BLaER1 treated with 17β-estradiol and CSF1 and Interleukin-3, amounts not matched to agents 10 nM and 100 nM (cell line): Measurements from ENCODE around the gene DHRS1.
A peak's percentile ranks its signal among the peaks of the same experiment; 100 is the strongest.

Experiments used
- H3K27ac ChIP-seq, 11 experiments: shearing (Covaris generic); formaldehyde crosslinking; 2 replicates each; pipeline ENCODE4 v1.8.1; 2022
- H3K27me3 ChIP-seq, 11 experiments: shearing (Covaris generic); formaldehyde crosslinking; 2 replicates each; pipeline ENCODE4 v1.8.1; 2022
- H3K36me3 ChIP-seq, 11 experiments: shearing (Covaris generic); formaldehyde crosslinking; 2 replicates each; pipeline ENCODE4 v1.8.1; 2022
- H3K4me1 ChIP-seq, 10 experiments: shearing (Covaris generic); formaldehyde crosslinking; 2 replicates each; pipeline ENCODE4 v1.8.1; 2022
- H3K4me2 ChIP-seq, 11 experiments: shearing (Covaris generic); formaldehyde crosslinking; 2 replicates each; pipeline ENCODE4 v1.8.1; 2022
- H3K4me3 ChIP-seq, 10 experiments: shearing (Covaris generic); formaldehyde crosslinking; 2 replicates each; pipeline ENCODE4 v1.8.1; 2022
- H3K9ac ChIP-seq, 11 experiments: shearing (Covaris generic); formaldehyde crosslinking; 2 replicates each; pipeline ENCODE4 v1.8.1; 2022
- H3K9me3 ChIP-seq, 11 experiments: shearing (Covaris generic); formaldehyde crosslinking; replicated peaks in 1 of 11; 2 replicates each; pipeline ENCODE4 v1.8.1; 2022
- H4K20me1 ChIP-seq, 11 experiments: shearing (Covaris generic); formaldehyde crosslinking; 2 replicates each; pipeline ENCODE4 v1.8.1; 2022
- Cebpa-rat ChIP-seq, 11 experiments: shearing (Covaris generic); IDR thresholded peaks; 2 replicates each; pipeline ENCODE4 v1.8.1; 2022

DHRS1 gene

GRCh38 chr14:24264298-24264697 is 35.3 kb downstream of the DHRS1 start:
- H3K4me2 ChIP-seq: no peak overlapping the region
- H4K20me1 ChIP-seq: peaks cover 0 to 13% (median 0%) of the 10 kb centered on the region in 11 experiments; a peak in 2 of 22 replicates
- no peak overlapping the region for H3K27ac ChIP-seq
- TF ChIP-seq Cebpa-rat (IDR thresholded peaks at IDR 0.05): no peak
- no peaks in the 10 kb centered on the region for H3K9me3 ChIP-seq
- peaks cover 0 to 14% (median 9%) of the 10 kb centered on the region in 10 experiments; a peak in 14 of 20 replicates for H3K4me1 ChIP-seq
- 0 out of 22 replicates have a peak overlapping the region, but pooled peaks of 1 of the 11 experiments have one; percentile 5 for H3K9ac ChIP-seq
- H3K36me3 ChIP-seq: peaks cover 12 to 92% (median 31%) of the 10 kb centered on the region in 11 experiments; a peak in 21 of 22 replicates
- H3K4me3 ChIP-seq: no peak overlapping the region
- no peaks in the 10 kb centered on the region for H3K27me3 ChIP-seq

- Histone ChIP-seq H3K27ac (no peak overlapping the region), H4K20me1 (peaks cover 0 to 13% (median 0%) of the 10 kb centered on the region in 11 experiments; a peak in 2 of 22 replicates), H3K36me3 (peaks cover 12 to 92% (median 27%) of the 10 kb centered on the region in 11 experiments; a peak in 20 of 22 replicates), H3K9me3 (no peaks in the 10 kb centered on the region), H3K27me3 (no peaks in the 10 kb centered on the region), H3K4me3 (no peak overlapping the region), H3K9ac (0 out of 22 replicates have a peak overlapping the region, but pooled peaks of 1 of the 11 experiments have one; percentile 9), H3K4me2 (no peak overlapping the region), H3K4me1 (peaks cover 0 to 14% (median 9%) of the 10 kb centered on the region in 10 experiments; a peak in 13 of 20 replicates)
- no peak for TF ChIP-seq Cebpa-rat (IDR thresholded peaks at IDR 0.05)
Observed at GRCh38 chr14:24263848-24264247, 35.7 kb downstream of the DHRS1 start.

- H3K27me3 ChIP-seq: no peaks in the 10 kb centered on the region
- peaks cover 12 to 90% (median 26%) of the 10 kb centered on the region in 11 experiments; a peak in 18 of 22 replicates for H3K36me3 ChIP-seq
- peaks cover 0 to 14% (median 9%) of the 10 kb centered on the region in 10 experiments; a peak in 12 of 20 replicates for H3K4me1 ChIP-seq
- H3K27ac ChIP-seq: no peak within 1 kb of the TSS
- 0 out of 22 replicates have a peak within 1 kb of the TSS, but pooled peaks of 2 of the 11 experiments have one; percentile 4 to 9 for H3K9ac ChIP-seq
- TF ChIP-seq Cebpa-rat (IDR thresholded peaks at IDR 0.05): no peak
- no peak within 1 kb of the TSS for H3K4me2 ChIP-seq
- peaks cover 0 to 13% (median 0%) of the 10 kb centered on the region in 11 experiments; a peak in 2 of 22 replicates for H4K20me1 ChIP-seq
- H3K9me3 ChIP-seq: no peaks in the 10 kb centered on the region
- H3K4me3 ChIP-seq: no peak within 1 kb of the TSS
Observed at GRCh38 chr14:24262821-24263733, 36.5 kb downstream of the DHRS1 start, which contains the start of gene TGM1. Gene TGM1 (minus strand): TSS chr14:24263177. CDS start chr14:24262352, 825 bp downstream.

GRCh38 chr14:24261969-24262327 is 37.6 kb downstream of the DHRS1 start:
- H3K27ac ChIP-seq: no peak overlapping the region
- peaks cover 0 to 8% (median 5%) of the 10 kb centered on the region in 10 experiments; a peak in 12 of 20 replicates for H3K4me1 ChIP-seq

GRCh38 chr14:24261256-24261968 is 38.2 kb downstream of the DHRS1 start:
- no peak overlapping the region for H3K27ac ChIP-seq
- no peak overlapping the region for H3K4me3 ChIP-seq
- H3K4me1 ChIP-seq: peaks cover 0 to 3% (median 0%) of the 10 kb centered on the region in 10 experiments; a peak in 4 of 20 replicates
- no peaks in the 10 kb centered on the region for H3K27me3 ChIP-seq
- TF ChIP-seq Cebpa-rat (IDR thresholded peaks at IDR 0.05): no peak
- peaks cover under 1 to 80% (median 14%) of the 10 kb centered on the region in 11 experiments; a peak in 15 of 22 replicates for H3K36me3 ChIP-seq
- no peaks in the 10 kb centered on the region for H3K9me3 ChIP-seq
- H3K9ac ChIP-seq: 0 out of 22 replicates have a peak overlapping the region, but pooled peaks of 1 of the 11 experiments have one; percentile 4
- H3K4me2 ChIP-seq: no peak overlapping the region
- peaks cover 0 to 13% (median 0%) of the 10 kb centered on the region in 11 experiments; a peak in 1 of 22 replicates for H4K20me1 ChIP-seq

More at GRCh38 chr14:24261969-24262327, 37.6 kb downstream of the DHRS1 start:
- 0 out of 22 replicates have a peak overlapping the region, but pooled peaks of 1 of the 11 experiments have one; percentile 4 for H3K9ac ChIP-seq
- H3K9me3 ChIP-seq: no peaks in the 10 kb centered on the region
- H3K4me3 ChIP-seq: no peak overlapping the region
- H3K36me3 ChIP-seq: peaks cover 6 to 80% (median 19%) of the 10 kb centered on the region in 11 experiments; a peak in 16 of 22 replicates
- H3K27me3 ChIP-seq: no peaks in the 10 kb centered on the region
- H4K20me1 ChIP-seq: peaks cover 0 to 13% (median 0%) of the 10 kb centered on the region in 11 experiments; a peak in 2 of 22 replicates
- no peak overlapping the region for H3K4me2 ChIP-seq
- TF ChIP-seq Cebpa-rat (IDR thresholded peaks at IDR 0.05): no peak

GRCh38 chr14:24260780-24261157 is 38.8 kb downstream of the DHRS1 start:
- H3K4me2 ChIP-seq: no peak overlapping the region
- no peak overlapping the region for H3K27ac ChIP-seq
- H3K9me3 ChIP-seq: no peaks in the 10 kb centered on the region
- H4K20me1 ChIP-seq: peaks cover 0 to 13% (median 0%) of the 10 kb centered on the region in 11 experiments; a peak in 1 of 22 replicates
- no peaks in the 10 kb centered on the region for H3K27me3 ChIP-seq
- H3K4me1 ChIP-seq: no peaks in the 10 kb centered on the region
- H3K9ac ChIP-seq: no peak overlapping the region
- TF ChIP-seq Cebpa-rat (IDR thresholded peaks at IDR 0.05): no peak
- peaks cover 0 to 80% (median 8%) of the 10 kb centered on the region in 11 experiments; a peak in 10 of 22 replicates for H3K36me3 ChIP-seq
- no peak overlapping the region for H3K4me3 ChIP-seq

- H3K27ac ChIP-seq: no peak overlapping the region
- H3K9ac ChIP-seq: no peak overlapping the region
- no peaks in the 10 kb centered on the region for H3K9me3 ChIP-seq
- TF ChIP-seq Cebpa-rat (IDR thresholded peaks at IDR 0.05): no peak
- H3K4me3 ChIP-seq: no peak overlapping the region
- no peak overlapping the region for H3K4me2 ChIP-seq
- H3K36me3 ChIP-seq: peaks cover 0 to 80% (median 6%) of the 10 kb centered on the region in 11 experiments; a peak in 12 of 22 replicates
- H4K20me1 ChIP-seq: peaks cover 0 to 13% (median 0%) of the 10 kb centered on the region in 11 experiments; a peak in 1 of 22 replicates
- H3K4me1 ChIP-seq: no peaks in the 10 kb centered on the region
- H3K27me3 ChIP-seq: no peaks in the 10 kb centered on the region
Observed at GRCh38 chr14:24260026-24260779, 39.4 kb downstream of the DHRS1 start.
